Gastroesophageal sphincter (tissue), 3 donors: ENCODE results near the gene PNMA6F.
"Not testable (repeated sequence)": the region's sequence is repeated elsewhere in the genome, so short reads cannot be mapped to it uniquely, and the experiment has no call there.

Source experiments
- CTCF ChIP-seq, 4 experiments: fragments of 200-600 bp in 2 of 4; fragments of 450-650 bp in 2 of 4; sonication (generic) in 1 of 4; IDR thresholded peaks; one replicate each; pipeline ENCODE4 v1.5.1; 2017 to 2019; ENCODE audit warnings: antibody characterized with exemption in 4 of 4, mild to moderate bottlenecking in 2 of 4, moderate library complexity in 2 of 4
- EP300 ChIP-seq: sonication (generic); formaldehyde crosslinking; IDR thresholded peaks from one replicate; pipeline ENCODE4 v1.6.1; 2017; ENCODE audit warnings: antibody characterized with exemption, mild to moderate bottlenecking
- POLR2A ChIP-seq, 2 donors: fragments of 450-650 bp; IDR thresholded peaks; one replicate each; pipeline ENCODE4 v1.6.1; 2017; ENCODE audit warnings: antibody characterized with exemption in 2 of 2, mild to moderate bottlenecking in 2 of 2, moderate library complexity in 1 of 2

DNA sequence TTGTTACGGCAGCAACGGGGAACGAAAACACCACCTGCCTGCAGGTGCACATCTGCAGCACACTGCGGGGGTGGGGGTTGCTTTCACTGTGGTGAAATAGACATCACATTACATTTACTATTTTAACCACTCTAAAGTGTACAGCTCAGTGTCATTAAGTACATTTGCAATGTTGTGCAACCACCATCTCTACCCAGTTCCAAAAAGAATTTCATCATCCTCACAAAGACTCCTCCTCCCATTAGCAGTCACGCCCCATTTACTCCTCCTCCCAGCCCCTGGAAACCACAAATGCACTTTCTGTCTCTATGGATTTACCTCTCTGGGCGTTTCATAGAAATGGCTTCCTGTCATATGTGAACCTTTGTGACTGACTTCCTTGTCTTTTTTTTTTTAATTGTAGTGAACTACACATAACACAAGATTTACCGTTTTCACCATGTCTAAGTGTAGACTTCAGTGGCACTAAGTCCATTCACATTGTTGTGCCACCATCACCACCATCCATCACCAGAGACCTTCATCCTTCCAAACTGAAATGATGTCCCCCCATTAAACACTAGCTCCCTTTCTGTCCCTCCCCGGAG lies 28.0 kb downstream of the PNMA6F start:
- not testable (repeated sequence) for TF ChIP-seq CTCF (IDR thresholded peaks at IDR 0.05); POLR2A (IDR thresholded peaks at IDR 0.05); EP300
